Activated T-cell treated with anti-CD3 and anti-CD28 coated beads for 48 hours (primary cell): Measurements from ENCODE around the gene NFATC2.
A peak's percentile ranks its signal among the peaks of the same experiment; 100 is the strongest.

Experiments
- DNase-seq: peaks from one replicate; pipeline ENCODE4 v3.0.0-alpha.2; 2020; ENCODE audit warnings: low read depth

The NFATC2 gene

DNA sequence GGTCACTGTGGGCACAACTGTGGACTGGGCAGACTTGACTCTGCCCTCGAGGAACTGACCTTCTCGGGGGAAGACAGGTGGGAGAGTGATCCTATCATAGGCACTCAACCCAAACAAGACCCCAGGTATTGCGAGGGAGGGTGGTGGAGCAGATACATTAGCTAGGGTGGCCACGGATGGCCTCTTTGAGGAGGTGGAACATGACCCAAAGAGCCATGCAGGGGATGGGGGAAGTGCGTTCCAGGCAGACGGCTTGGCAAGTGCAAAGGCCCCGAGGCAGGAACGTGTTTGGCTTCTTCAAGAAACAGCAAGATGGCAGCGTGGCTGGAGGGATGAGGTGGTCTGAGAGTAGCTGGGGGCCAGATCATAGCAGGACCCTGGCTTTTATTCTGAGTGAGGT, 167.6 kb downstream of the NFATC2 start:
- no peak for DNase-seq

DNA sequence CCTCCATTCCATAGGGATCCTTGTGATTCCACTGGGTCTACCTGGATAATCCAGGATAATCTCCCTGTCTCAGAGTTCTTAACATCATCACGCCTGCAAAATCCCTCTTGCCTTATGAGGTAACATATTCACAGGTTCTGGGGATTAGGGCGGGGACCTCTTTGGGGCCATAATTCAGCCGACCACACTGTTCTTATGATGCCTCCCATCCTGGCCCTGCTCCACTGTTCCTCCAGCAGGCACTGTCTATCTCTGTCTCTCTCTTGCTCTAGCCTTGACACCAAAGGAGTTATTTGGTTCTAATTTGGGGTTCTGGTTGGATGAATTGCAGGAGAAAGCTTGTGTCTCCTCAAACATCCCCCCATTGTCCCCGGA, 168.1 kb downstream of the NFATC2 start:
- no peak for DNase-seq

DNA sequence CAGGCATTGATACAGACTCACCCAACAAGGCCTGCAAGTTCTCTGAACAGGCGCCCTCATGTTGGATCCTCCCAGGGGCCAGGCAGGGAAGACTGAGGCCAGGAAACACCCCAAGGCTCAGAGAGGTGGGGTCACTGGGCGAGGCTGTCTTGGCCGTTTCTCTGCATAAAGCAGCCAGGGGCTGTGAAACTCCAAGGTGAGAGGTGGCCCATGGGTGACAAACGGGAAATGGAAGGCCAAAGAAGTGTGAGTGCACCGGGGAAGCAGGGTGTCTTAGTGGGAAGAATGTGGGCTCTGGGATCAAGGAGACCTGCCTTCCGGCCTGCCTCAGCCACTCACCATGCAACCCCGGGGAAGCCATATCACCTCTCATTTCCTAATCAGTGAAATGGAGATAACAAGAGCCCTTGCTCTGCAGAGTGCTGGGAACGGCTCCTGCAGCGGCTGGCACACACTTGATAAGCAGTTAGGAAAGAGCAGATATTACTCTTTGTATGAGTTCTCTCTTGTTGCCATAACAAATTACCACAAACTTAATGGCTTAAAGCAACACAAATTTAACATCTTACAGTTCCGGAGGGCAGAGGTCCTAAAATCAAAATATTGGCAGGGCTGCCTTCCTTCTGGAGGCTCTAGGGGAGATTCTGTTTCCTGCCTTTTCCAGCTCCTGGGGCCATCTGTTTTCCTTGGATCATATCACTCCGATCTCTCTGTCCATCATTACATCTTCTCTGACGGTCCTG, 168.6 kb downstream of the NFATC2 start:
- DNase-seq, result no peak

DNA sequence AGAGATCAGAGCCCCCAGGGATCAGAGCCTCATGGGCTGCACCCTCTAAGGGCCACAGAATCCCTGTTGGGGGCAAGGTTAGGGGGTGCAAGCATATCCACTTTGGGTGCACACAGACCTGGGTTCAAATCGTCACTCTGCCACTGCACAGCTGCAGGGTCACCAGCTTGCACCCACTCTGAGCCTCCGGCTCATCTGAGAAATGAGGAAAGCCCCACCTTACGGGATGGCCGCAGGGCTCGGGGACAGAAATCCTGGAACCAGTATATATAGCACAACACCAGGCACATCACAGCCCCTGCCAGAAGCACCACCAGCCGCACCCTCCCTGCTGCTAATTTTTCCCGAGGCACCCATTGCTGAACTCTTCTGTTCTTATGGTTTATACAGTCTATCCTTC, 169.6 kb downstream of the NFATC2 start:
- no peak for DNase-seq

DNA sequence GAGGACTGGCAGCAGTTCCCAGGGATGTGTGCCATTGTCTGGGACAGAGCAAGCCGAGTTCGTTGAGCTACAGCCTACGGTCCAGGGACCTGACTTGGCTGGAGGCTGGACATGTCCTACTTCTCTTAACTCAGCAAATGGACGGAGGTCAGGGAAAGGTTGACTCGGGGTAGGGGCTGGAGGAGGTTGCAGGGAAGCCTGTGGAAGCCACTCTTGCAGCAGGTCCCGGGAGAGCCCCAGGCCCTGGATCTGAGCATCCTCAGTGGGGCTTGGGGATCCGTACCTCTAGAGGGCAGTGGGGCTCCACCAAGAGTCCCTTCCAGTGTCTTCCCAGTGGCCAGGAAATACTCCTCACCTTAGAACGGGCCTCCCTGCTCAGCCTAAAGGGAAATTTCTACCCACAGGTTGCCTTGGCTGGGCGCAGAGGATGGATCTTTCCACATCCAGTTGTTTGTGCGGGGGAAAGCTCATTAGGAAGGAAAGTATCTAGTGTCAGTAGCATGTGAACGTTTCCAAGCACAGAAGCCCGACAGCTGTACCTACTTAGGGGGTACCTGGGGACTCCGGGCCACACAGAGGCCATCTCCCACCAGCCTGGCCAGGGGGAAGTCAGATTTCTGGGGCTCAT, 170.2 kb downstream of the NFATC2 start:
- DNase-seq, result peak; percentile 46

DNA sequence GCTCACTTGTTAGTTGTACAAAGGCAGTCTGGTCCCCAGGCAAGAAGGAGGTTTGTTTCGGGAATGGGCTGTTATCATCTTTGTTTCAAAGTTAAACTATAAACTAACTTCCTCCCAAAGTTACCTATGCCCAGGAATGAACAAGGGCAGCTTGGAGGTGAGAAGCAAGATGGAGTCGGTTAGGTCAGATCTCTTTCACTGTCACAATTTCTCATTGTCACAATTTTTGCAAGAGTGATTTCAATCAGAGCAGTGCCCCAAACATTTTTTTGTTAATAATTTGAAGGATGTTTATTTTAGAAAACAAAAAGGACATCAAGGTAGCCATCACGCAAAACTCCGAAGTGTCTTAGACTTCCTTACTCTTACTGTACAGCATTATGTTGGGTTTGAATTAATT, 170.8 kb downstream of the NFATC2 start:
- no peak for DNase-seq

DNA sequence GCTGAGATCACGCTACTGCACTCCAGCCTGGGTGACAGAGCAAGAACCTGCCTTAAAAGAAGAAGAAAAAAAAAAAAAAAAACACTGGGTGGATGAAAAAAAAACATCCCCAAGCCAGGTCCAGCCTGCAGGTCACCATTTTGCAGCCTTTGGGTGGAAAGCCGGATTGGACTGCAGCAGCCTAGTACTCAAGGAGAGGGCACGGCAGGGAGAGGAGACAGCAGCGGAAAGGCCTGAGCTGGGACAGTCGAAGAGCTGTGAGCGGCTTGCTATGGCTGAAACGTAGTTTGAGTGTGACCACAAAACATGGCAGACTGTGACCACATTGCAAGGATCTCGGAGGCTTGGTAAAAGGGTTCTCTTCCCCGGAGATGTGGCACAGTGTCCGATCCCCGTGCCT, 173.0 kb downstream of the NFATC2 start:
- no peak for DNase-seq

DNA sequence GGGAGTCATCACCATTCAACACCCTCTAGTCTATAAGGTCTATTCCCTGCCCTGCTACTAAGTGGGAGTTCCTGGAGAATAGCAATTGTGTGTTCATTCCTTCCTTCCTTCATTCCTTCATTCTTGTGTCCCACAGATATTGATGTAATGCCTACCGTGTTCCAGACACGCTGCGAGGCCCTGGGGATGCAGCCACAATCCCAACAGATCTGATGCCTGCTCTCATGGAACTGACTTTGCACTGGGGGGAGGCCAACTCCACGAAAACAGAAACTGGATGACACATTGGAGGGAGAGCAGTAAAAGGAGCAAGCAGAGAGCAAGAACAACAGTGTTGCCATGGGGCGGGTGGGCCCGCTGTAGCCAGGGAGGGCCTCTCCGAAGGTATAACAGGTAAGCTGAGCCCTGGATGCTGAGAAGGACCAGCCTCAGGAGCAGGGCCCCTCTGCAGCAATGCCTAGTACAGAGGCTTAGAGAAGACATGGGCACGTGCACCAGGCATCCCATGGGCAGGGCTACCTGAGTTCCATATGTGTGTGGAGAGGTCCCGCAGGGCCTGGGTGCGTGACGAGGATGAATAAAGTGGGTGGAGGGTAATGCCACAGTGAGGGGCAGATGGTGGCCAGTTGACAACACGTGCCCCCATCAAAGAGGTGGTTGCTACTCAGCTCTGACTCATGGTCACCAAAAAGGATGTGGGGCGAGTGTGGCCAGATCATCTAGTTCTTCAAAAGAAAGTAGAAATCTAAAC, 173.9 kb downstream of the NFATC2 start:
- DNase-seq, result no peak

DNA sequence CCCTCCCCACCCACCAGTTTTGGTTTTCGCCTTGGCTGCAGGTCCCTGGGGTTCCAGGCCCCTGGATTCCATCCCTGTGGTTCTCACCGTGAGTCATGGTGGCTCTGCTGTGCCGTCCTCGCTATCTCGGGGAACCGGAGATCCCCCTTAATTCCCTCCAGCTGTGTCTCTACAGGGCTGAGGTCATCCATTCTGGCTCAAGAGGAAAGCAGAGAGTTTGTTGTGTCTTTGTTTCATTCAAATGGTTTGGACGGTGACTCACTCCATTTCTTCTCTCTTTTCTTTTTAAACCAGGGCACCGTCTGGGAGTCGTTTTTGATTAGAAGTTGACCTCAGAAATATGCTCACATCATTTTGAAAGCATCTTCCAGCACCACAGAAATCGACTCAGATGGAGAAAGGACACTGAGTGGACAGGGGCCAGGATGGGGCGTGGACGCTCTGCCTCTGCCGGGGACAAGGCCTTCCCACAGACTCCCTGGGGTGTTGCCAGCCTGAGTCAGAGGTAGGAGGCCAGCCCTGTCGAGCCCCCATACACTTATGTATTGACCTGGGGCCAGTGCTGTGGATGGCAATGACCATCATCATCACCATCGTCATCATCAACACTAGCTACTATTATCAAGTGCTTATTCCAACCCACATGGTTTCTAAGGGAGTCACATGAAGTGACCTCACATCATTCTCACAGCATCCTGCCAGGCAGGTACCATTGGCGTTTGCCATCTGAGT, 176.2 kb downstream of the NFATC2 start:
- no peak for DNase-seq

DNA sequence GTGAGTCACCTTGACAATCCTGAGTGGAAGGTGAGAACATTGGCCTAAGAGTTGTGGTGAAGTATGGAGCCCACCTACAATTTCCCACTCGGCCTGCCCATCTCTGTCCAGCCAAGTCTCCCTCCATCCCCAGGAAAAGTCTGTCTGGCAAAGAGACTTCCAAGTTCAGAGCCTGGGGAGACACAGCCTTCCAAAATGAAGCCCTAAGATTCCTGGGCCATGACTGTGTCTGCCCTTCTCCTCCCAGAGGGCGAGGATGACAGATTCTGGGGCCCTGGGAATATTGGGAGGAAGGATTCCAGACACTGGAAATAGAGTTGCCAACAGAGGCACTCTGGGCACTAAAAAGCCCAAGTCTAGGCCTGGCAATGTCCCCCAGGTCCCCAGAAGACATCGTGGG, 176.8 kb downstream of the NFATC2 start:
- DNase-seq, result no peak

DNA sequence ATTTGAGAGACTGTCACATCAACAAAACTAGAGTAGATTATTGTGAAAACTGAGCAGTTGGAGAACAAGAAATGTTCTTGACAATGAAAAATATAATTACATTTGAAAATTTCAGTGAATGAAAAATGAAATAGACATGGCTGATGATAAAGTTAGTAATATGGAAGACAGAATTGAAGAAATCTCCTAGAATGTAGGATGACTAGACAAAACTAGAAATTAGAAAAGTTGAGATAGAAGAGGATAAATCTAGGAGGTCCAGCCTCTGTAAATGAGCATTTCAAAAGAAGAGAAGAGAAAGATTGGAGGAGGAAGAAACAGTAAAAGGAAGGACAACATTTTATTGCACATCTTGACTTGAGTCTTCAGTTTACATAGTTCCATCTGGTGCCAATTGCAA, 178.7 kb downstream of the NFATC2 start:
- DNase-seq, result no peak

DNA sequence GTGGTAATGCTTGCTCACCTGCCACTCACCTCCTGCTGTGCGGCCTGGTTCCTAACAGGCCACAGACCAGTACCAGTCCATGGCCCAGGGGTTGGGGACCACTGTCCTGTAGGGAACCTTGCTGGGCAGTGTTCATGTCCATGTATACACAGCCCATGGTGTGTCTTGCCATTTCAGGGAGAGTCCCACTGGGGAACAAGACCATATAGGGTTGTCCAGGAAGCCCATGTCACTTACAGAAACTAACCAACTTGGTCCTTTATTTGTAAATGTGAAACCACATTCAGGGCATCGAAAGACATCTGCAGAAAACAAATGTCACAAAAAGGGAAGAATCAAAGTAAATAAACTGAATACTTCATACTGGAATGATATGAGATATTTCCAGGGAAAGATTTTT, 179.1 kb downstream of the NFATC2 start:
- no peak for DNase-seq

DNA sequence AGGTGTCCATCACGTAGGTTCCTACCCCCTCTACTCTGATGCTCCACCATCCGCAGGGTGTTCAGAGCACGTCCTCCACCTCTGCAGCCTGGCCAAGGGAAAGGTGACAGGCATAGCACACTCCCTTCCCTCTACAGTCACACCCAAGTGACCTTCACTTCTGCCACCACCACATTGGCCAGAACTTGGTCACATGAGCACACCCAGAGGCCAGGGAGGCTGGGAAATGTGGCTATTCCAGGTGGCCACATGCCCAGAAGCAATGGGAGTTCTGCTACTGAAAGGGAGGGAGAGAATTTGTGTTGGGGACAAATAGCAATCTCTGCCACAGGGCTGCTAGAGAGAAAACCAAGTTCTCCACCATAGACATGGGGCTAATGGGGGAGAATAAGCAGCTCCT, 180.3 kb downstream of the NFATC2 start:
- DNase-seq, result no peak

DNA sequence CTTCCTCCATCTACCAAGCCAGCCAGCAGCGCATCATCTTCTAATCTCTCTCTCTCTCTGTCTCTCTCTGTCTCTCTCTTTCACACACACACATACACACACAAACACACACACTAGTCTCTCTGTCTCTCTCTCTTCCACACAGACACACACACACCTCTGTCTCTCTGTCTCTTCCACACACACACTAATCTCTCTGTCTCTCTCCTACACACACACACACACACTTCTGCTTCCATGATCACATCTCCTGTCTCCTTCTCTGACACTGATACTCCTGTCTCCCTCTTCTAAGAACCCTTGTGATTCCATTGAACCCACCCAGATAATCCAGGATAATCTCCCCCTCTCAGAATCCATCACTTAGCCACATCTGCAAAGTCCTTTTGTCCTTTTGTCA, 181.3 kb downstream of the NFATC2 start:
- DNase-seq, result no peak

DNA sequence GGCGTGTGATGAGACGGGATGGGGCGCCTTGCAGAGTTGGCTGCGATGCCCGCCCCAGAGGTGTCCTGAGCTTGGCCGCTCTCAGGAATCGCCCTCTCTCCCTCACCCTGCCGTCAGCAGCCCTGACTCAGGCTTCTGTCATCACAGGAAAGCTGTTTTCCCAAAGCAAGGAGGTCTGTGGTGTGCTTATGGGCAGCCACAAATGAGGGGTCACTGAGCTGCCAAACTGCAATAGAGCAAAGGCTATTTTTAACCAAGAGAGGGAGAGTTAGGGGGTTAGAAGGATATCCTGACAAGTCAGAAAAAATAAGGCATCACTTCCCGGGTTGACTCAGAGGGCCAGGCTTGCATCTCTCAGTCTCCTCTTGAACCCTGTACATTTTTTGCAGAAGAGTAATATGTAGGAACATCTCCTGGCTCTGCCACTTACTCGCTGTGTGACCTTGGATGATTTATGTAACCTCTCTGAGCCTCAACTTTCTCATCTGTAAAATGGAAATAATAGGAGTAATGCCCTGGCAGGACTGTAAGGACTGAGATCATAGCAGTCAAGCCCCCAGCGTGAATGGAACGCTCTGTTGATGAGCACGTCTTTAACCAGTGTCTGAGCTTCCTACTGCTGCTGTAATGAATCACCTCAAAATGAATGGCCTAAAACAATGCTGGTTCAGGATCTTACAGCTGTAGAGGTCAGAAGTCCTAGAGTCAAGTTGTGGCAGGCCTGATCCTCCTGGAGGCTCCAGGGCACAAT, 181.9 kb downstream of the NFATC2 start:
- DNase-seq, result no peak

DNA sequence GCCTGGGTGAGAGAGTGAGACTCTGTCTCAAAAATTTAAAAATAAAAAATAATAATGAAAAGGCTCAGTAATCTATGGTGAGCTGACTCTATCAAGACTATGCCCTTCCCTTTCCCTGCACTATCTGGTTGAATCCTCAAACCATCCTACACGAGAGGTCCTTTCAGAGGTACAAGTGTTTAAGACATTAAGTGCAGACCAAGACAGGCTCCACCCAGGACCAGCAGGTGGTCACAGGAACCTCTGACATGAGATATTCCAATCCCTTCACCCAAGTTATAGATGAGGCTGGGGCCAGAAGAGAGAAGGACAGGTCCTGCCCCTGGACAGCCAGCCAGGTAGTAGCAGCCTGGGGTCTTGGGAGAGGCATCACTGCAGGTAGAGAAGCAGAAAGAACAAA, 182.6 kb downstream of the NFATC2 start:
- DNase-seq, result no peak

DNA sequence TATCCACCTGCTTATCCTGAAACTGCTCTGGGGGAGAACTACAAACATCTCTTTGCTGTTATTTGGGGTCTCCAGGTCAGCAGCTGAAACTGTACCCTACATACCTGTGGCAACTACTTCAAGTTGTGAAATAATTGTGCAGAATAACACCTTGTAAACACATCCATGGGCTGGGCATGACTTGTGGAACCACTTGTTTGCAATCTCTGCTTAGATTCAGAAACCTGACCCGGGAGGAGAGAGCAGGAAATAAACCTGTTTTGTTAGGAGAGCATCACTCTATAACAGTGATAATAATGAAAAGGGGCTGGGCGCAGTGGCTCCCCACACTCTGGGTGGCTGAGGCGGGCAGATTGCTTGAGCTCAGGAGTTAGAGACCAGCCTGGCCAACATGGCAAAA, 183.1 kb downstream of the NFATC2 start:
- no peak for DNase-seq

DNA sequence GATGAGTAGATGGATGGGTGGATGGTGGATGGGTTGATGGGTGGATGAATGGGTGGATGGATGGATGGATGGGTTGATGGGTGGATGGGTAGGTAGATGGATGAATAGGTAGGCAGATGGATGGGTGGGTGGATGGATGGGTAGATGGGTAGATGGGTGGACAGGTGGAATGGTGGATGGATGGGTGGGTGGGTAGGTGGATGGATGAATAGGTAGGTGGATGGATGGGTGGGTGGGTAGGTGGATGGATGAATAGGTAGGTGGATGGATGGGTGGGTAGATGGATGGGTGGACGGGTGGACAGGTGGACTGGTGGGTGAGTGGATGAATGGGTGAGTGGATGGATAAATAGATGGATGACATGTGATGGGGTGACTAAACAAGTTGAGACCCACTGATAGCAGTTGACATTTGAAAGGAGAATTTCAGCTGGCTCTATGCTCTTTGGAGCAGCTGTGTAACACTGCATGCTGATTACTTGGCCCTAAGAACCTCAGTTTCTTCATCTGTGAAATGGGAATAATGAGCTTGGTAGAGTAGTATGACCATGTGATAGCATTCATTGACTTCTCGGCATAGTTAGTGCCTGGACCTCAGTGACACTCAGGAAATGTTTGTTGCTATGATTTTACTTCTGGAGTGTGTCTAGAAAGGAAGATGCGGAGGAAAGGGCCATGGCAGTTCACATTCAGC, 184.3 kb downstream of the NFATC2 start:
- DNase-seq, result no peak

DNA sequence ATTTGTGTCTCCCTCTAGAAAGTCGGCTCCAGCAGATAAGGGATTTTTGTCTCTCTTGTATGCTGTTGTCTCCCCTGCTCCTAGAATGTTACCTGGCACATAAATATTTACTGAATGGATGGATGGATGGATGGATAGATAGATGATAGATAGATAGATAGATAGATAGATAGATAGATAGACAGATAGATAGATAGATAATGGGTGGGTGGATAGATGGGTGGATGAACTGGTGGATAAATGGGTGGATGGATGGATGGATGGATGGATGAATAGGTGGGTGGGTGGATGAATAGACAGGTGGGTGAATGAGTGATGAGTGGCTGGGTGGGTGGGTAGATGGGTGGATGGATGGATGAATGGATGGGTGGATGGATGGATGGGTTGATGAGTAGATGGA, 185.0 kb downstream of the NFATC2 start:
- no peak for DNase-seq

DNA sequence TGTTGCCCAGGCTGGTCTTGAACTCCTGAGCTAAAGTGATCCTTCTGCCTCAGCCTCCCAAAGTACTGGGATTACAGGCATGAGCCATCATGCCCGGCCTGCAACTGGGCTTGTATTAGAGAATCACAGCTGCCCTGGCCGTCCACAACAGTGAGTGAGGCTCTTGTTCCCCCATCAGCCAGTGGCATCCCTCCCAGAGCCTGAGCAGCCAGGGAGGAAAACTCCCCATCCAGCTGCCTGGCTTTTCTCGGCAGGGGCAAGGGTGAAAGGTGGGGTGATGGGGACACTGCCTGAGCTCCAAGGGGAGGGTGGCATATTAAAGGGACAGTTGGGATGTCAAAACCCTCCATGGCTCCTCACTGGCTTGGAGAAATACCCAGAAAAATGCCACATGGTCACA, 185.6 kb downstream of the NFATC2 start:
- no peak for DNase-seq

DNA sequence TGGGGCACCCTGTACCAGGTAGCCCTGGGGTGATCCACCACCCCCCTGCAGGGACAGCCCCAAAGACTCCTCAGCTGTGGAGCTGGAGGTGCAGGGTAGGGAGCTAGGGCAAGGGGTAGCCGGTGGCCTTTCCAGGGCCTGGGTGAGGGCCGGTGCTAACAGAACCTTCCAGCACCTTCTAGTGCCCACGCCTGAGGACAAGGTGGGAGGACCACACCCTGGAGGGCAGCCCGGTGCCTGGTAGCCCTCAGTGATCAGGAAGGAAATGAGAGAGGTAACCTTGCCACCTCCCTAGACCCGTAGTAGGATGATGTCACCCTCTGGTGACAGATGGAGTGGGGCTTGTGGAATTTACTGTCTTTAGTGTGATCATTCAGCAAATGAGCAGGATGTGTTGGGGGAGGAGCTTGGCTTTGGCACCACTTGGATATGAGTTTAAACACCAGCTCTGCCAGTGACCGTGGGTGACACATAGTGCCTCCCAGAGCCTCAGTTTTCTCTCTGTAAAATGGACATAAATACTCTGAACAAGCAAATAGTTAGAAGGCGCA, 187.7 kb downstream of the NFATC2 start:
- no peak for DNase-seq
